Vagina (tissue), 2 donors: Measurements from ENCODE around the gene KIF1B.

ENCODE experiments used
- POLR2A ChIP-seq, 2 donors: fragments of 450-650 bp; IDR thresholded peaks; one replicate each; pipeline ENCODE4 v1.6.1; 2017; ENCODE audit warnings: antibody characterized with exemption in 2 of 2, mild to moderate bottlenecking in 2 of 2, moderate library complexity in 2 of 2
- TF ChIP-seq, protein P1 (sequence below), 3 experiments: fragments of 450-650 bp in 2 of 3; fragments of 200-600 bp in 1 of 3; sonication (generic) in 1 of 3; IDR thresholded peaks; one replicate each; pipeline ENCODE4 v1.5.1; 2017 to 2019; ENCODE audit warnings: antibody characterized with exemption in 3 of 3, mild to moderate bottlenecking in 2 of 3, moderate library complexity in 2 of 3

DNA sequence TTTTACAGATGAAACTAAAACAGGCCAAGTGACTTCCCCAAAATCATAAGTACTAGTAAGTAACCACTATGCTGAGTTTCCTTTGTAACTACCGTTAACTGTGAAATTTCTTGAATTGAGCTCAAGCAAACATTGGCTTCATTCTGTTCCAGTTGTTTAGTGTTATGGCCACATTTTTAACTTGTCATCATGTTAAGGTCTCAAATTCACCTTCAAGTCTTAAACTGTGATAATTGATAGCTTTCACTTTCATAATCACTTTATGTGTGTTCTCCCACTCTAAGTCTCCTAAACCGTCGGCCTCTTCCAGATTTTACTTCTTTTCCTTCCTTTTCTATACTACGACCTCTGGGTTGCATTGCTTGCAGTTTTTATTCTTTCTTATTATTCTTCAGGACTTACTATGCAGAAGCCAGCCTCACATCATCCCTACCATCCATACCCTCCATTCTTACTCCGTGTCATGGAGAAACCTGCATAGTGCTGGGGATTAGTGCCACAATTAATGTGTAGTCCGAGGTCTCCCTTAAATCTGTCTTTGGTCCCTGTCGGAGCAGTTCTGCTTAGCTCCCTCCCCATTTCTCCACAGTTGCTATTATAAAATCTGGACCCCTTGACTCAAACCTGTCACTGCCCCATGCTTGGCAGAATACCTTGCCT is 5.8 kb downstream of the KIF1B start:
- TF ChIP-seq, protein P1, sequence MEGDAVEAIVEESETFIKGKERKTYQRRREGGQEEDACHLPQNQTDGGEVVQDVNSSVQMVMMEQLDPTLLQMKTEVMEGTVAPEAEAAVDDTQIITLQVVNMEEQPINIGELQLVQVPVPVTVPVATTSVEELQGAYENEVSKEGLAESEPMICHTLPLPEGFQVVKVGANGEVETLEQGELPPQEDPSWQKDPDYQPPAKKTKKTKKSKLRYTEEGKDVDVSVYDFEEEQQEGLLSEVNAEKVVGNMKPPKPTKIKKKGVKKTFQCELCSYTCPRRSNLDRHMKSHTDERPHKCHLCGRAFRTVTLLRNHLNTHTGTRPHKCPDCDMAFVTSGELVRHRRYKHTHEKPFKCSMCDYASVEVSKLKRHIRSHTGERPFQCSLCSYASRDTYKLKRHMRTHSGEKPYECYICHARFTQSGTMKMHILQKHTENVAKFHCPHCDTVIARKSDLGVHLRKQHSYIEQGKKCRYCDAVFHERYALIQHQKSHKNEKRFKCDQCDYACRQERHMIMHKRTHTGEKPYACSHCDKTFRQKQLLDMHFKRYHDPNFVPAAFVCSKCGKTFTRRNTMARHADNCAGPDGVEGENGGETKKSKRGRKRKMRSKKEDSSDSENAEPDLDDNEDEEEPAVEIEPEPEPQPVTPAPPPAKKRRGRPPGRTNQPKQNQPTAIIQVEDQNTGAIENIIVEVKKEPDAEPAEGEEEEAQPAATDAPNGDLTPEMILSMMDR (IDR thresholded peaks at IDR 0.05) = no peak
- TF ChIP-seq POLR2A (IDR thresholded peaks at IDR 0.05) = no peak
